ENCODE results near the gene COQ10B.
"Not testable (repeated sequence)": the region's sequence is repeated elsewhere in the genome, so short reads cannot be mapped to it uniquely, and the experiment has no call there.

Gene COQ10B

DNA sequence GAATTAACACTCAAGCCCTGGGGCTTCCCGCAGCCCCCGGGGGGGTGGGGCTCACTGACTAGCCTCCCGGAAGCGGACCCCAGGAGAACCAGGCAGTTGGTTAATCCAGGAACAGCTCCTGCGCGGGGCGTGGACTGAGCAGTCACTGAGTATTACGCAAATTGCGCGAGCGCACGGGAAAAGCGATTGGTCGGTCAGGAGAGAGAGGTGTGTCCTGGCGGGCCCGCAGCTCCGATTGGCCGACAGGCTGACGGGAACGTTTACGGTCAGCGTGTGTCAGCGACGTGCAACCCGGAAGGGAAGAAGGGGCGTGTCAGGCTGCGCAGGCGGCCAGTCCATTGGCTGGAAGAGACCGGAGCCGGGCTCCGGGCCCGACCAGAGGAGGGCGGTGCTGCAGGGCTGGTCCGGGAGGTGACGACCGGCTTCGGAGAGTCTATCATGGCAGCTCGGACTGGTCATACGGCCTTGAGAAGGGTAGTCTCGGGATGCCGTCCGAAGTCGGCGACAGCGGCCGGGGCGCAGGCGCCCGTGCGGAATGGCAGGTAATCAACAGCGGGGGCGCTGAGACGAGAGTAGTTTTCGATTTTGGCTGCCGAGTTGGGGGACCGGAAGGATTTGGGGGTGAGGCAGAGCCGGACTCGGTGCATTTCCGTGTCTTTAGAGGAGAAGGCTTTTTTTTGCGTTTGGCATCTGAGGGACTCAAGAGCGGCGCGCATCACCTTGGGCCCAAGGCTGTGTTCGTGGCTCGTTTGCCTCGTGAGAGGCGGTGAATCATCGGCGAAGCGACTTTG is at the start of gene COQ10B:
Gene COQ10B, plus strand, starts transcription at position 430 of the 791 bp plus-strand sequence. Its CDS starts 9 bp downstream, at position 439.
- peak; percentile 99 for DNase-seq

DNA sequence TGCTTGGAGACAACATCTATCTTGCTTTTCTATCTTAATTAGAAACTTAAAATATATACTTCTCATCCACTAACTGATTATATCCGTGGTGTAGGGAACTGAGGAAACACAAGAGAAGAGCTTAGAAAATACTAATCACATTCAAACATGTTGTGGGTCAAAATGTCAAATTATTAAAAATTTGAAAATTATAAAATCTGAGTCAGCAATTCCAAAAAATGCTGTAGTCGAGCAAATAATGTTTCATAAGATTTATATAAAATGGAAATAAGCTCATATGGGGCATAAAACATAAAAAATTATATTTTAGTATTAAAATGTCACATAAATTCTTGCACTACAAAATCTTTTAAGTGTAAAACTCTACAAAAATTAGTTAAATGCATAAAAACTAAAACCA is 47.8 kb upstream of the COQ10B start:
- DNase-seq, result no peak

DNA sequence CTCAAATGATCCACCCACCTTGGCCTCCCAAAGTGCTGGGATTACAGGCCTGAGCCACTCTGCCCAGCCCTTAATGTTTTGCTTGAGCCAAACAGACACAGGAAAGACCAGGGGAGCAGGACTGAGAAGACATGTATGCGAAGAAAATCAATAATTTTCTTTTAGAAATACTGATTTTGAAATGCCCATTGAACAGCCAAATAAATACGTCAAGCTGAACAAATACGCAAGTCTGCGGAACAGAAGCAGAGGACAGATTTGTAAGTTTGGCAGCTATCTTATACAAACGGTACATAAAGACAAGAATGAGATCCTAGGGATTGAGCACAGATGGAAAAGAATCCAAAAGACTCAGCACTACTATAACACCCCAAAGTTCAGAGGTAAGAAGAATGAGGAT is 39.3 kb upstream of the COQ10B start:
- no peak for DNase-seq

GRCh38 chr2:197414515-197414914 is 38.8 kb upstream of the COQ10B start:
- no peak for DNase-seq

- no peak for DNase-seq
These were observed 37.1 kb upstream of the COQ10B start for GRCh38 chr2:197416268-197416667.

DNA sequence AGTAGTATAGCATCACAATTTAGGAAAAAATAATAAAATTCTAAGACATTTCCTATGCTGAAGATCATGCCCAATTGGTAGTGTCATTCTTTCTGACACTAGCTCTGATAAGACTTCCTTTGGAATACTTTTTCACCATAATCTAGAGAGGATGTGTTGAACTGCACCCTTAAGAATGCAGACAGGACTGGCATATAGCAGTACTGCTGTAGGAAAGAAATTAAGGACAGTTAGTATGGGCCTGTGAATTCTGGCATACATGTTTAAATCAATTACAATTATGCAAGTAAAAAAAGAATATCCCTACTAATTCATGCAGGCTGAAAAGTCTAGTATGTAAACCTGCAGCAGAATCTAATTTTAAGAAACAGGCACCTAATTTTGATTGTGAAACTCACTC is 33.9 kb upstream of the COQ10B start:
- DNase-seq, result no peak

DNA sequence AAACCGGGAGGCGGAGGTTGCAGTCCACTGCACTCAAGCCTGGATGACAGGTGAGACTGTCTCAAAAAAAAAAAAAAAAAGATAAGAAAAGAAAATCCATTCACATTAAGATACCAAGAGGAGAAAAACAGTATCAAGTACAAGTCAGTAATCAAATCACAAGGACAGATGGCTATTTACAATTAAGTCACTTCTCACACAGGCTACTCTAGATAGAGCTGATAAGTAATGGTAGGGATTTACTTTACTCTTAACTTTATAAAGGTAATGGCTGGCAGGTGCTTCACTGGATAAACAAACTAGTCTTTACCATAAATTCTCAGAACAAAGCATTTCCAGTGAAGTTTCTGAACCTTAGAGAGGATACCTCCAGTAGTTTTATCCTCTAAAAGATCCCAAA is 30.0 kb upstream of the COQ10B start:
- DNase-seq, result no peak

GRCh38 chr2:197425550-197425949 is 27.8 kb upstream of the COQ10B start:
- no peak for DNase-seq

DNA sequence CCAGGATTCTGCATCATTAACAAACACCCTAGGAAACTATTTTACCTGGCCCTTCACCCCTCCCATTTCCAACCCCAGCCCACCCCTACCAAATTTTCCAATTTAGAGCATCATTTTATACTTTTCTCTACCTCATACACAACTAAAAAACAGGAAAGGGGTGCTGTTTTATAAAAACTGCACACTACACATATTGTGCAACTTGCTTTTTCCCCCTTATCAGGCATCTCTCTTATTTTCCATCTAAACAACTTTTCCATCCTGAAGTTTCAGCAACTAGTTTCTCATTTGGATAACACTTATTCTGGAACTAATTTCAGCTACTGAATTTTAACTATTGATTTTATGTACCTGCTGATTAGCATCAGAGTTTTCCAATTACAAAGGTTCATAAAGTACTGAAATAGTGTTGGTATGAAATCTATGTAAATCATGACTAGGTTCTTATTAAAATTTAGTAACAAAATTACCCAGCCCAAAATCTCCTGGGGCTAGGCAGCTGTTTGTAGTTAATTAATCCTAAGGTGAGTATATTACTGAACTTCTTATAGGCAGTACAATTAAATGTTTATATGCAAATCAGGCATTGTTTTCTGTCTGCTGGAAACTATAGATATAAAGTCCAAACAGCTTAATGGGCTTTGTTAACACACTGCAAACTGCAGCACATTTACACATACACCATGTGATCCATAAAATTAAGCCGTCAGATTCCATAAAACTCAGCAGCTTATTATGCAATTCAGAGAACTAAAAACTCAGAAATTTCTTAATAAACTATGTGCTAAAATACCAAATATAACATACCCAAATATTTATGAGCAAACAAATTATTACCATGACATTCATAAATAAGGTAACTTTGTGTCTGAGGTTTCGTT is 26.4 kb upstream of the COQ10B start:
- no peak for DNase-seq

DNA sequence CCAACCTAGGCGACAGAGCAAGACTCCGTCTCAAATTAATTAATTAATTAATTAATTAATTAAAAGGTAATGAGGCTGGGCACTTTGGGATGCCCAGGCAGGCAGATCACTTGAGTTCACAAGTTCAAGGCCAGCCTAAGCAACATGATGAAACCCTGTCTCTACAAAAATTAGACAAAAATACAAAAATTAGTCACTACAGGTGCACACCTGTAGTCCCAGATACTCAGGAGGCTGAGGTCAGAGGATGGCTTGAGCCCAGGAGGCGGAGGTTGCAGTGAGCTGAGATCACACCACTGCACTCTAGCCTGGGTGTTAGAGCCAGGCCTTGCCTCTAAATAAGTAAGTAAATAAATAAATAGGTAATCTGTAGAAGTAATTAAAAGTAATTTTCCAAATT is 25.4 kb upstream of the COQ10B start:
- DNase-seq, result no peak

DNA sequence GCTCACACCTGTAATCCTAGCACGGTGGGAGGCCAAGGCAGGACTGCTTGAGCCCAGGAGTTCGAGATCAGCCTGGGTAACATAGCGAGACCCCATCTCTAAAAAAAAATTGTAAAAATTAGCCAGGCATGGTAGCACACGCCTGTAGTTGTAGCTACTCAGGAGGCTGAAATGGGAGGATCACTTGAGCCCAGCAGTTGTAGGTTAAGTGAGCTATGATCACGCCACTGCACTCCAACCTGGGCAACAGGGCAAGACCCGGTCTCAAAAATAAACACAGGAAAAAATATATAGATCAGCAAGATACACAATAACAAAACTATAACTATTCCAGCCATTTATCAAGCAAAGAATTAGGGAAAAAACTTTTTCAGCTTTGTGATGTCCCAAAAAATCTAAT is 21.5 kb upstream of the COQ10B start:
- no peak for DNase-seq

- DNase-seq, result not testable (repeated sequence)
These were observed 20.8 kb upstream of the COQ10B start for GRCh38 chr2:197432527-197432926.

DNA sequence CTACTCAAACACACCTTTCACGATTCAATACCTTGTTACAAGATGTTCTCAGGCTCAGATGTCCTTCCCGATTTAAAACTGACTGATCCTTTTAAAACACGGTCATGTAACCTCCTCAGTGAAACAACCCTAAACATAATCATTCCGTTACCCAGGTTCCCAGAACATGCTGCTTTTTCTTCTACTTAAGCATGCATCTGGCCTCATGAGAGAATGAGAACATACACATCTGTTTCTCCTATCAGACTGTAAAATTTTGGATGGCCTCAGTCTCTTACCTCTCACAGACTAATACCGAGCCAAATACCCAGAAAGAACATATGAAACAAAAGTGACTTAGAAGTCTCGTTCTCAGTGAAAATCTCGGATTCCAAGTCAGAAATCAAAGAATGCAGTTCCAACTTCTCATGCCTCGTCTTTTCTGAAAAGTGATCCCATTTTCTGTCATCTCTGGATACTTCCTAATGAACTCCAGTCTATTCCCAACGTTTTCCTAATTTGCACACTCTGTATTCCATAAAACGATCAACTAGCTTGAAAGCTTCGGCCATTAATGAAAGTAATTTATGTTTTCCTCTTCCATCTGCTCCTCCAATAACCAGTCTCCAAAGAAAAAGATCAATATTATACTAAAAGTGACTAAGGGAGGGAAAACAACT is 19.4 kb upstream of the COQ10B start:
- no peak for DNase-seq

DNA sequence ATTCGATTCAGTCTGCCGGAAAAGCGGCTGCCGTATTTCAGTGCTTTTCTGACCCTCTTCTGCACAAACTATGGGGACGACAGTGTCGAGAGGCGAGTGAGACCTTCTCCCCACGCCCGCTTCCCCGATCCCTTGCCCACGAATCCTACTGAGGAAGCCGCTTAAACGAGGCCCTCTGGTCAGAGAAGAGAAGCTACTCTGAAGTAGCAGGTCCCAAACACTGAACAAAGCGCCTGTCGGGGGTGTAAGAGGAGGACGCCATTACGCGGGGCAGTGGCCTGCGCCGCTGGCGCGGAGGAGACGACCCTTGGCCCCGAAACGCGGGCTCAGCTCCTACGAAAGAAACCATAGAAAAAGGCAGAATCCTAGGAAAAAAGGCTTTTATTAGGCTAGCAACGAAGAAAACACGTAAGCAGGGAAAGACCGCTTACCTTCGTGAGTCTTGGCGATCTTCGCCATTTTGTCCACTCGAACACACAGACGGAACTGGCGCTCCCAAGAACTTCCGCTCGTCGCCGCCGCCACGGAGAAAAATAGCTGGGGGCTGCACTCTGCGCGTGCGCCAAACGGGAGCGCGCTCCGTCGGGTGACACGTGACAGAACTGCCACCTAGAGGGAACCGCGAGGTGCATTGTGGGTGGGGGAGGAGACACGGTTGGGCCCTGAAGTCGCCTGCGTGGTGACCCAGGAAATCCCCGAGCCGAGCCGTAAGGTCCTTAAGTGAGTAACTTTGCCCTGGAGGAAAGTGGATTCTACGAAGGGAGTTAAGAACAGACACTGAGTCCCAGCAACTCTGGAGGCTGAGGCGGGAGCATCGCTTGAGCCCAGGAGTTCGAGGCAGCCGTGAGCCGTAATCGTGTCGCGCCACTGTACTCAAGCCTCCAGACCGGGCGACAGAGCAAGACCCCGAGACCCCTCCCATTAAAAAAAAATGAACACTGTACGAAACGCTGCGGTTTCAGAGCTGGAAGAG is 18.5 kb upstream of the COQ10B start, which contains the start of gene SF3B1:
Gene SF3B1, minus strand, starts transcription at position 488 of the 973 bp plus-strand sequence. Its CDS starts 29 bp downstream, at position 459.
- DNase-seq, result peak; percentile 98

DNA sequence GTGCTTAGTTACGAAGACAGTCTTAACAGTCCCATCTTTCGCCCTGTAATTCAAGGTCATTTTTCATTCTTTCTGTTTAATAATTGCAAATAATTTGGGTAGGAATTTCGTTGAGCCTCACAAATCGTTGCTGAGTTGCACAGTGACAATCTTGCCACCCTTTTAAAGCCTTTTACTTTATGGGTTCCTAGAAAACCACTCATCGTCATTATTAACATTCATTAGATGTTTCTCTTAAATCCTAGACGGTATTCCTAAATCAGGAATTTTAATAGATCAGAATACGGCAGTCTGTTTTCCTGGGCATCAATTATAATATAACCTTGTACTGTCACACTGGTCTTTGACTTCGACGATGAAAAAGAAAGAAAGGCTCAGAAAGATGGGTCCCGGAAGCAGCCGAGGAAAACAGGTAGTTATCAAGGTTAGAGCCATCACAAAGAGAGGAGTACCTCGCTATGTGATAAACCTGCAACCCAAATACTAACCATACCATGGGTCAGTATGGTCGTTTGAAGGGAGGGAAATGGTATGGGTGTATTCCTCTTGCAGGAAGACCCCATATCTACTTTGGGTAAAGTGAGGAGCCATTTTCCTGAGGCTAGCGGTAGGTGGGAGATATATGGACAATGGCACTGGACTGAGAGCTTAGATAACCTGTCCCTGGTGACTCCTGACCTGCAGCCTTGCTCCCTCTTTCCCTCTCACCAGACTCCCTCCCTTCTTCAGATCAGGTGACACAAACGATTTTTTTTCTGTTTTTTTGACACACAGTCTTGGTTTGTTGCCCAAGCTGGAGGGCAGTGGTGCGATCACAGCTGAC is 17.5 kb upstream of the COQ10B start:
- DNase-seq, result no peak

GRCh38 chr2:197437380-197437779 is 16.0 kb upstream of the COQ10B start:
- DNase-seq, result no peak

DNA sequence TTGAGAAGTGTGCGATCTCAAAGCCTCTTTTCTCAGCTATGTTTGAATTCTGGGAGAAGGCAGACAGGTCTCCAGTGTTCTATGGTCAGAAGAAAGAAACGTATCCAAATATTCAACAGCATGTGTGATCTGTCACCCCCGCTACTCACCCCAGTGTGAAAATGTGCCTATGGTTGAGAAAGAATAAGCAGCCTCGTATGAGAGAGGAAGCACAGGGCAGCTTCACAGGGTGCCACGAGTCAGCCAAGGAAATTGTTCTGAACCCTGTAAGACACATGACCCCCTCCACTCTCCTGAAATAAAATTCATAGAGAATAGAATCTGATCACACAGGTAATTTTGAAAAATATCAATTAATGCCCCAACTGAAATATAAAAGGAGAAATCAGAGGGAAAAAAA is 10.5 kb upstream of the COQ10B start:
- DNase-seq, result no peak

DNA sequence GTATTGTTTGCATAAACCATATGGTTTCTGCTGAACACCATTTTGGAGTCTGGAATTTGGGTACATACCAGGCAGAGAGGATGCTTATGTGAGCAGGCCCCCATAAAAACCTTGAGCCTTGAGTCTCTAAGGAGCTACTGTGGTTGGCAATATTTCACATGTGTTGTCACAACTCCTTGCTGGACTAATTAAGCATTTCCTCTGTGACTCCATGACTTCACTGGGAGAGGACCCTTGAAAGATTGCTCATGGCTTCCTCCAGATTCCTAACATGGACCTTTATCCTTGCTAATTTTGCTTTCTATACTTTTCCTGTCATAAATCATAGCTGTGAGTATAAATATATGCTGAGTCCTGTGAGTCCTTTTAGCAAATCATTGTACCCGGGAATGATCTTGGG is 7.6 kb upstream of the COQ10B start:
- no peak for DNase-seq

DNA sequence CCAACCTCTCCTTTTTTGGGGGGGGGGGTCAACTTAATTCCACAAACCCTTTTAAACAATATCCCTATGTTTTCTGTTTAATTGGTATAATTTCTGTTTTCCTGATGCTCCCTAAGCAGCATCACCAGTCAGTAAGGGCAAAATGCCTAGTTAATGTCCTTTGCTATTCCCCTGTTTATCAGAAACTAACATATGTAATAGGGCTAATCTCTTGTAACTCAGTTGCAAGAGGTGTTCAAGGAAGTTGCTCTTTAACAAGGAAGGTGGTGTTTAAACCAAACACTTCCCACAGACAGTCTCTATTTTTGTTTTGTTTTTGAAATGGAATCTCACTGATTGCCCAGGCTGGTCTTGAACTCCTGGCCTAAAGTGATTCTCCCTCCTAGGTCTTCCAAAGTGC is 6.5 kb upstream of the COQ10B start:
- DNase-seq, result no peak

DNA sequence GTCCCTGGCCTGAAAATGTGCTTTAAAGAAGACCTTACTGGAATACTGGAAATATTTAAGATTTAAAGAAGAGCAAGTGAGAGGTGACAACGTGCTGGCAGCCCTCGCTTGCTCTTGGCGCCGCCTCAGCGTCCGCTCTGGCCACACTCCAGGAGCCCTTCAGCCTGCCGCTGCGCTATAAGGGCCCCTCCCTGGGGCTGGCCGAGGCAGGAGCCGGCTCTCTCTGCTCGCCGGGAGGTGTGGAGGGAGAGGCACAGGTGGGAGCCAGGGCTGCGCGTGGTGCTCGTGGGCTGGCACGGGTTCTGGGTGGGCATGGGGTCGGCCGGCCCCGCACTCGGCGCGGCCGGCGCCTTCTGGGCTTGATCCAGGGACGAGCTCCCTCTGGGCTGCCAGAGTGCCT is 2.9 kb upstream of the COQ10B start:
- no peak for DNase-seq

GRCh38 chr2:197450935-197451358 is 2.4 kb upstream of the COQ10B start:
- not testable (repeated sequence) for DNase-seq

All from NCI-H2227 treated with DMSO at 0.1 percent for 48 hours (cell line).